Lung (tissue), 12 donors: ENCODE results near the gene ZNF579. TPM values are rescaled to one million over a fixed set of nuclear protein-coding genes. Genes with fewer than 3 reads are reported as not detected.
A peak's percentile ranks its signal among the peaks of the same experiment; 100 is the strongest.

ENCODE experiments used
- ATAC-seq: fragments of 200-7000 bp; cut with Tn5 transposase; one replicate; pipeline ENCODE4 v1.9.1; 2020; ENCODE audit warnings: moderate number of reproducible peaks; ENCODE audit not compliant: insufficient read depth, low FRiP score
- DNase-seq, 3 donors: peaks; one replicate each; pipeline ENCODE4 v3.0.0-alpha.2; 2013 to 2017
- H3K27ac ChIP-seq, 2 donors: one replicate each; pipeline ENCODE4 v1.5.1; 2013; ENCODE audit warnings: mild to moderate bottlenecking in 2 of 2, moderate library complexity in 2 of 2, control low read depth in 1 of 2, inconsistent platforms in 1 of 2, low read depth in 1 of 2, low read length in 1 of 2
- H3K27me3 ChIP-seq, 3 donors: one replicate each; pipeline ENCODE4 v1.5.1; 2013; ENCODE audit warnings: low read length in 2 of 3; ENCODE audit not compliant: control insufficient read depth in 3 of 3, insufficient read depth in 3 of 3
- H3K36me3 ChIP-seq, 4 donors: one replicate each; pipeline ENCODE4 v1.5.1; 2013; ENCODE audit warnings: low read length in 4 of 4, mild to moderate bottlenecking in 1 of 4, moderate library complexity in 1 of 4; ENCODE audit not compliant: control insufficient read depth in 4 of 4, insufficient read depth in 4 of 4
- H3K4me1 ChIP-seq, 5 donors: one replicate each; pipeline ENCODE4 v1.5.1; 2013; ENCODE audit warnings: low read length in 5 of 5, mild to moderate bottlenecking in 2 of 5, moderate library complexity in 1 of 5; ENCODE audit not compliant: control insufficient read depth in 5 of 5, insufficient read depth in 5 of 5
- H3K4me3 ChIP-seq: one replicate; pipeline ENCODE4 v1.5.1; 2013; ENCODE audit warnings: mild to moderate bottlenecking, control low read depth, moderate library complexity
- H3K9ac ChIP-seq, 2 donors: one replicate each; pipeline ENCODE4 v1.5.1; 2013; ENCODE audit warnings: low read length in 2 of 2, control low read depth in 1 of 2; ENCODE audit not compliant: insufficient read depth in 1 of 2
- H3K9me3 ChIP-seq, 4 donors: one replicate each; pipeline ENCODE4 v1.5.1; 2013; ENCODE audit warnings: low read length in 3 of 4, mild to moderate bottlenecking in 1 of 4, moderate library complexity in 1 of 4; ENCODE audit not compliant: control insufficient read depth in 4 of 4, insufficient read depth in 3 of 4
- WGBS, 2 donors: extraction: QIAGEN DNeasy Blood & Tissue Kit; methylation state at CpG; one replicate each; pipeline ENCODE4 v1.1.7; 2013; 5-methylcytosine and 5-hydroxymethylcytosine counted together
- polyA plus RNA-seq, 2 donors: library from polyadenylated mRNA; stranded (reverse); fragments of 200-250 nt; gene quantifications; one replicate each; pipeline ENCODE4 v1.2.1, GENCODE V29; 2013
- total RNA-seq, 2 donors: library from RNA; depleted of rRNA in 1 of 2; stranded (reverse); fragments of >200 nt in 1 of 2; gene quantifications; one replicate each; pipeline ENCODE4 v1.2.1, GENCODE V29; 2014 to 2021
- TF ChIP-seq, protein P1 (sequence below): IDR thresholded peaks from 2 replicates; pipeline ENCODE4 v1.5.1; 2012; ENCODE audit warnings: mild to moderate bottlenecking; ENCODE audit errors: control extremely low read depth, extremely low read depth
- donor health status: control.
- donor health status: control.
- donor health status: Bipolar disorder and iron deficiency.
- donor health status: healthy.
- donor health status: DM: yes; HTN: yes; CAD: no.

The ZNF579 gene
- total and polyA plus RNA-seq, 4 donors: 4.3 to 20.8 (median 10.1) TPM

DNA sequence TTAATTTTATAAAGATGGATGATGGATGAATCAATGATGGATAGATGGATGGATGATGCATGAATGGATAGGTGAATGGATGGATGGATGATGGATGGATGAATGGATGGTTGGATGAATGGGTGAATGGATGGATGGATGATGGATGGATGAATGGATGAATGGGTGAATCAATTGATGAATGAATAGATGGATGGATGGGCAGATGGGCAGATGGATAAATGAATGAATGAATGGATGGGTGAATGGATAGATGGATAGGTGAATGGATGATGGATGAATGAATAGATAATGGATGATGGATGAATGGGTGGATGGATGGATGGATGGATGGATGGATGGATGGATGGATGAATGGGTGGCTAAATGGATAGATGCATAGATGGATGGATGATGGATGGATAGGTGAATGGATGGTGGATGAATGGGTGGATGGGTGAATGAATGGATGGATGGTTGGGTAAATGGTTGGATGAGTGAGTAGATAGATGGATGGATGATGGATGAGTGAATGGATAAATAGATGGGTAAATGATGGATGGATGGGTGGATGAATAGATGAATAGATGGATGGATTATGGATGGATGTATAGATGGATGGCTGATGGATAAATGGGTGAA lies 12.8 kb downstream of the ZNF579 start:
- H3K27ac ChIP-seq: no peak overlapping the region
- no peak overlapping the region for H3K9ac ChIP-seq
- TF ChIP-seq, protein P1, sequence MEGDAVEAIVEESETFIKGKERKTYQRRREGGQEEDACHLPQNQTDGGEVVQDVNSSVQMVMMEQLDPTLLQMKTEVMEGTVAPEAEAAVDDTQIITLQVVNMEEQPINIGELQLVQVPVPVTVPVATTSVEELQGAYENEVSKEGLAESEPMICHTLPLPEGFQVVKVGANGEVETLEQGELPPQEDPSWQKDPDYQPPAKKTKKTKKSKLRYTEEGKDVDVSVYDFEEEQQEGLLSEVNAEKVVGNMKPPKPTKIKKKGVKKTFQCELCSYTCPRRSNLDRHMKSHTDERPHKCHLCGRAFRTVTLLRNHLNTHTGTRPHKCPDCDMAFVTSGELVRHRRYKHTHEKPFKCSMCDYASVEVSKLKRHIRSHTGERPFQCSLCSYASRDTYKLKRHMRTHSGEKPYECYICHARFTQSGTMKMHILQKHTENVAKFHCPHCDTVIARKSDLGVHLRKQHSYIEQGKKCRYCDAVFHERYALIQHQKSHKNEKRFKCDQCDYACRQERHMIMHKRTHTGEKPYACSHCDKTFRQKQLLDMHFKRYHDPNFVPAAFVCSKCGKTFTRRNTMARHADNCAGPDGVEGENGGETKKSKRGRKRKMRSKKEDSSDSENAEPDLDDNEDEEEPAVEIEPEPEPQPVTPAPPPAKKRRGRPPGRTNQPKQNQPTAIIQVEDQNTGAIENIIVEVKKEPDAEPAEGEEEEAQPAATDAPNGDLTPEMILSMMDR: no peak
- DNase-seq: no peak
- no peak overlapping the region for H3K4me3 ChIP-seq
- H3K36me3 ChIP-seq: no peaks in the 10 kb centered on the region
- no peaks in the 10 kb centered on the region for H3K27me3 ChIP-seq
- no peaks in the 10 kb centered on the region for H3K9me3 ChIP-seq
- H3K4me1 ChIP-seq: peaks cover 0 to 5% (median 4%) of the 10 kb centered on the region in 5 donors
- ATAC-seq: no peak

DNA sequence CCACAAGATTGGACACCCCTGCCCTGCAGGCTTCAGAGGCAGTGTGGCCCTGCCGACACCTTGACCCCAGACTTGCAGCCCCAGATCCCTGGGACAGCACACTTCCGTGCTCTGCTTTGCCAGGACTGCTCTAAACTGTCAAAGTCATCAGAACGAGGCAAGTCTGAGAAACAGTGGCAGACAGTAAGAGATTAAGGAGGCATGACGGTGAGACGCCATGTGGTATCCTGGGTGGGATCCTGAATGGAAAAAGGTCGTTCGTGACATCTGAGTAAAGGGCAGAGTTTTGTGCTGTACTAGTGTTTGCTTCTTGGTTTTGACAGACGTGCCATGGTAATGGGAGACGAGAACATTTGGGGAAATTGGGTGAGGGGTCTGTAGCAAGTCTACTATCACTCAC lies 13.8 kb downstream of the ZNF579 start:
- H3K36me3 ChIP-seq: no peaks in the 10 kb centered on the region

DNA sequence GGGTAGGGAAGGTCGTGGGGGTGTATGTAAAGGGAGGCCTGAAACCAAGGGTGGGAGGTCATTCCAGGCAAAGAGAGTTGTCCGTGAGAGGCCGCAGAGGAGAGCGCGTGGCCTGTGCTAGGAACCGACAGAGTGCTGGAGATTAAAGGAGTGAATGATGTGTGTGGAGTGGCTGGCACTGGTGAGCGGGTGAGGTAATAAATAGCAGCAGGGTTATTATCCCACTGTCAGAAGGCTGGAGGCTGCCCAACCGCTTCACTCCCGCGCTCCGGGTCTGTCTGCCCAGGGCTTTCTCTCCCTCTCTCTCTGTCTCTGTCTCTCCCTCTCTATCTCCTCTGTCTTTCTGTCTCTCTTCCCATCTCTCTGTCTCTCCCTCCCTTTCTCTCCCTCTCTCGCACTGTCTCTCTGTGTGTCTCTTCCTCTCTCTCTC lies 17.4 kb downstream of the ZNF579 start:
- Histone ChIP-seq H3K36me3 (no peaks in the 10 kb centered on the region), H3K4me1 (peaks cover 0 to 5% (median 4%) of the 10 kb centered on the region in 5 donors), H3K27ac (peak overlapping the region in 1 of 2 donors; percentile 85), H3K4me3 (no peak overlapping the region), H3K9me3 (peaks cover 0 to 4% (median 0%) of the 10 kb centered on the region in 4 donors), H3K27me3 (peaks cover 0 to 2% (median 0%) of the 10 kb centered on the region in 3 donors), H3K9ac (peak overlapping the region in 1 of 2 donors; percentile 23)
- DNase-seq (peak; percentile 33 to 53 (median 47)), ATAC-seq (no peak)
- WGBS, 2 donors: 53 to 54% methylated on average over 12 of the region's 12 CpGs
- TF ChIP-seq, protein P1: no peak

More for the DNA sequence above, 13.8 kb downstream of the ZNF579 start:
- whole genome bisulfite sequencing, 2 donors: 44 to 62% methylated on average over 9 of the region's 9 CpGs
- TF ChIP-seq, protein P1: no peak
- no peaks in the 10 kb centered on the region for H3K27me3 ChIP-seq
- H3K9me3 ChIP-seq: no peaks in the 10 kb centered on the region
- DNase-seq: no peak
- no peak overlapping the region for H3K9ac ChIP-seq
- H3K4me1 ChIP-seq: peaks cover 0 to 5% (median 4%) of the 10 kb centered on the region in 5 donors
- no peak overlapping the region for H3K27ac ChIP-seq
- H3K4me3 ChIP-seq: no peak overlapping the region
- ATAC-seq: no peak
